ENCODE data around the gene HORMAD2. TPM values are rescaled to one million over a fixed set of nuclear protein-coding genes. Genes with fewer than 3 reads are reported as not detected.

Gene HORMAD2, protein sequence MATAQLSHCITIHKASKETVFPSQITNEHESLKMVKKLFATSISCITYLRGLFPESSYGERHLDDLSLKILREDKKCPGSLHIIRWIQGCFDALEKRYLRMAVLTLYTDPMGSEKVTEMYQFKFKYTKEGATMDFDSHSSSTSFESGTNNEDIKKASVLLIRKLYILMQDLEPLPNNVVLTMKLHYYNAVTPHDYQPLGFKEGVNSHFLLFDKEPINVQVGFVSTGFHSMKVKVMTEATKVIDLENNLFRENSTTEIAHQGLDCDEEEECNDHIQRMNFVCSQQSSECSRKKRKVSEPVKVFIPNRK
- total RNA-seq (2014; rRNA removed; shearing (Covaris generic)) = not detected in 2 replicates

DNA sequence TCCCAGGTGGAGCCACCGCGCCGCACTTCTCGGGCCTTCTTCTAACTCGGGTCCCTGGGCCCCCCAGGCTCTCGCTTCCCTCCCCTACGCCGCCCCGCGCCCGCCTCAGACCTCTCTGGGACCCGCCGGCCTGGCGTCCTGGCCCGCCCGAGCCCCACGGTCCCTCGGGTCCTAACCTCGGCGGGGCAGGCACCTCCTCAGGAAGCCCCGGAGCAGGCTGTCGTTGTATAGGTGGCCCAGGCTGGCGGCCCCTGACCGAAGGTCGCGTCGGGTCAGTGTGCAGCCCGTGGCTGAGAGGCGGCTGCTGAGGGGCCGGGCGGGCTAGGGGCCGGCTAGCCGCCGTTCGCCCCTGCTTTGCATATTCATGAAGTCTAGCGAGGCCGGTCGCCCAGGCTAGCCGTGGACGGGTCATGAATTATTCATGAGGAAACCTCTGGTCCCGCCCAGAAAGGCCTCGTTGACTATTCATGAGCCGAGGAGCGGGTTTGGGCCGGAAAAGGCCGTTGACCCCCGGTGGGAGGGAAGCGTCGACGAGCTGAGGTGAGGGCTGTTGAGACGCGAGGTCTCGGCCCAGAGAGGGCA is at the start of gene HORMAD2:
HORMAD2 (plus strand) TSS at position 513 of the 582 bp plus-strand sequence. CDS start 13,489 bp downstream, outside the sequence.

Other genes with a start within 250 kb of the HORMAD2 start
- 29.3 and 31.5 TPM in 2 replicates for gene ASCC2, start 242.2 kb upstream of the HORMAD2 start, total RNA-seq (2014; rRNA removed; shearing (Covaris generic))
- gene MTMR3, start 197.3 kb upstream of the HORMAD2 start, total RNA-seq (2014; rRNA removed; shearing (Covaris generic)) = 12.7 and 13.7 TPM in 2 replicates
- gene LIF, start 166.3 kb downstream of the HORMAD2 start, total RNA-seq (2014; rRNA removed; shearing (Covaris generic)) = 40.2 and 43.6 TPM in 2 replicates
- gene OSM, start 186.4 kb downstream of the HORMAD2 start, total RNA-seq (2014; rRNA removed; shearing (Covaris generic)) = 0.13 TPM in 1 of 2 replicates, not detected in the other
- 1.2 and 2.6 TPM in 2 replicates for gene CASTOR1, start 209.0 kb downstream of the HORMAD2 start, total RNA-seq (2014; rRNA removed; shearing (Covaris generic))
- 9.5 and 11.5 TPM in 2 replicates for gene TBC1D10A, start 246.5 kb downstream of the HORMAD2 start, total RNA-seq (2014; rRNA removed; shearing (Covaris generic))

Data from A375 (cell line).